H9 (cell line): ENCODE data around the gene PEMT. TPM values are rescaled to one million over a fixed set of nuclear protein-coding genes. Genes with fewer than 3 reads are reported as not detected.

Experiments used
- DNase-seq: peaks from one replicate; pipeline ENCODE4 v3.0.0-alpha.2; 2017
- H2AFZ ChIP-seq: one replicate; pipeline ENCODE4 v1.6.1; 2013; ENCODE audit warnings: mild to moderate bottlenecking, low read length, control low read depth, moderate library complexity
- H2AK5ac ChIP-seq: 2 replicates; pipeline ENCODE4 v1.6.1; 2013; ENCODE audit warnings: low read length, control low read depth, mixed read lengths; ENCODE audit not compliant: insufficient read length
- H2BK120ac ChIP-seq: one replicate; pipeline ENCODE4 v1.6.1; 2013; ENCODE audit warnings: low read depth, mild to moderate bottlenecking, low read length, control low read depth, inconsistent platforms; ENCODE audit not compliant: poor library complexity, severe bottlenecking
- H2BK12ac ChIP-seq: 2 replicates; pipeline ENCODE4 v1.6.1; 2013; ENCODE audit warnings: low read length, control low read depth, mixed read lengths, low read depth; ENCODE audit not compliant: insufficient read length
- H2BK15ac ChIP-seq: 2 replicates; pipeline ENCODE4 v1.6.1; 2013; ENCODE audit warnings: low read depth, low read length, control low read depth
- H2BK20ac ChIP-seq: one replicate; pipeline ENCODE4 v1.6.1; 2013; ENCODE audit warnings: low read depth, mild to moderate bottlenecking, low read length, control low read depth, inconsistent platforms; ENCODE audit not compliant: poor library complexity, severe bottlenecking
- H2BK5ac ChIP-seq: 2 replicates; pipeline ENCODE4 v1.6.1; 2013; ENCODE audit warnings: low read length, control low read depth, mixed read lengths; ENCODE audit not compliant: insufficient read length
- H3K14ac ChIP-seq: 2 replicates; pipeline ENCODE4 v1.6.1; 2013; ENCODE audit warnings: low read length, control low read depth; ENCODE audit not compliant: insufficient read depth
- H3K18ac ChIP-seq: 2 replicates; pipeline ENCODE4 v1.6.1; 2013; ENCODE audit warnings: low read depth, mild to moderate bottlenecking, mixed read lengths, low read length, control low read depth; ENCODE audit not compliant: insufficient read length
- H3K23ac ChIP-seq: 2 replicates; pipeline ENCODE4 v1.6.1; 2013; ENCODE audit warnings: low read length, control low read depth, mixed read lengths, low read depth; ENCODE audit not compliant: insufficient read length
- H3K23me2 ChIP-seq: 2 replicates; pipeline ENCODE4 v1.6.1; 2013; ENCODE audit warnings: low read depth, mild to moderate bottlenecking, mixed read lengths, low read length, control low read depth; ENCODE audit not compliant: insufficient read length, poor library complexity, severe bottlenecking
- H3K27ac ChIP-seq: 2 replicates; pipeline ENCODE4 v1.5.1; 2013; ENCODE audit warnings: low read length, control low read depth, mixed read lengths, low read depth; ENCODE audit not compliant: insufficient read length
- H3K27me3 ChIP-seq: 2 replicates; pipeline ENCODE4 v1.6.1; 2013; ENCODE audit warnings: low read length, control low read depth, inconsistent platforms; ENCODE audit not compliant: insufficient read depth
- H3K4ac ChIP-seq: 2 replicates; pipeline ENCODE4 v1.6.1; 2013; ENCODE audit warnings: low read depth, mild to moderate bottlenecking, control low read depth, inconsistent platforms, low read length, moderate library complexity
- H3K4me1 ChIP-seq: 2 replicates; pipeline ENCODE4 v1.6.1; 2013; ENCODE audit warnings: low read length, control low read depth, inconsistent platforms; ENCODE audit not compliant: insufficient read depth
- H3K4me2 ChIP-seq: 2 replicates; pipeline ENCODE4 v1.6.1; 2013; ENCODE audit warnings: low read length, control low read depth, mixed read lengths; ENCODE audit not compliant: insufficient read length, insufficient read depth
- H3K56ac ChIP-seq: 2 replicates; pipeline ENCODE4 v1.6.1; 2013; ENCODE audit warnings: low read depth, mild to moderate bottlenecking, mixed read lengths, low read length, control low read depth; ENCODE audit not compliant: insufficient read length
- H3K79me1 ChIP-seq: 2 replicates; pipeline ENCODE4 v1.6.1; 2013; ENCODE audit warnings: low read depth, mild to moderate bottlenecking, moderate library complexity, low read length, control low read depth, inconsistent platforms; ENCODE audit not compliant: insufficient read depth, poor library complexity, severe bottlenecking
- H3K79me2 ChIP-seq: 2 replicates; pipeline ENCODE4 v1.6.1; 2013; ENCODE audit warnings: low read length, control low read depth, inconsistent platforms; ENCODE audit not compliant: insufficient read depth
- H3K9ac ChIP-seq: 2 replicates; pipeline ENCODE4 v1.6.1; 2013; ENCODE audit warnings: low read length, control low read depth, mixed read lengths; ENCODE audit not compliant: insufficient read length; ENCODE audit errors: extremely low read depth
- H3K9me3 ChIP-seq: one replicate; pipeline ENCODE4 v1.6.1; 2013; ENCODE audit warnings: low read depth, low read length, inconsistent platforms; ENCODE audit not compliant: control insufficient read depth
- H3T11ph ChIP-seq: one replicate; pipeline ENCODE4 v1.6.1; 2013; ENCODE audit warnings: mild to moderate bottlenecking, low read length, control low read depth, inconsistent platforms
- H4K20me1 ChIP-seq: one replicate; pipeline ENCODE4 v1.6.1; 2013; ENCODE audit not compliant: control insufficient read depth, insufficient read length, insufficient read depth
- H4K5ac ChIP-seq: 2 replicates; pipeline ENCODE4 v1.6.1; 2013; ENCODE audit warnings: low read depth, mild to moderate bottlenecking, mixed read lengths, low read length, control low read depth; ENCODE audit not compliant: insufficient read length
- H4K8ac ChIP-seq: replicated peaks from 2 replicates; pipeline ENCODE4 v1.6.1; 2013; ENCODE audit warnings: low read length, control low read depth, mixed read lengths, low read depth; ENCODE audit not compliant: insufficient read length
- H4K91ac ChIP-seq: 2 replicates; pipeline ENCODE4 v1.6.1; 2013; ENCODE audit warnings: low read depth, mild to moderate bottlenecking, moderate library complexity, mixed read lengths, low read length, control low read depth; ENCODE audit not compliant: insufficient read length
- H3K27ac Mint-ChIP-seq, 3 experiments: 2 replicates in 2 of 3; 3 replicates in 1 of 3; pipeline ENCODE4 v1.8.0; 2020 to 2021; ENCODE audit warnings: mixed read lengths in 3 of 3, mild to moderate bottlenecking in 1 of 3, moderate library complexity in 1 of 3
- H3K27me3 Mint-ChIP-seq: 2 replicates; pipeline ENCODE4 v1.8.0; 2021; ENCODE audit warnings: low read depth, mild to moderate bottlenecking, moderate library complexity, mixed read lengths
- H3K36me3 Mint-ChIP-seq, 3 experiments: 2 replicates in 2 of 3; 3 replicates in 1 of 3; pipeline ENCODE4 v1.8.0; 2020 to 2021; ENCODE audit warnings: low read depth in 3 of 3, mixed read lengths in 3 of 3; ENCODE audit not compliant: insufficient read depth in 1 of 3
- H3K4me1 Mint-ChIP-seq, 2 experiments: 2 replicates each; pipeline ENCODE4 v1.8.0; 2020; ENCODE audit warnings: mixed read lengths in 2 of 2
- H3K4me3 Mint-ChIP-seq, 2 experiments: 2 replicates in 1 of 2; 3 replicates in 1 of 2; pipeline ENCODE4 v1.8.0; 2020 to 2021; ENCODE audit warnings: mild to moderate bottlenecking in 2 of 2, mixed read lengths in 2 of 2, moderate library complexity in 1 of 2
- H3K9me3 Mint-ChIP-seq, 2 experiments: 2 replicates in 1 of 2; 3 replicates in 1 of 2; pipeline ENCODE4 v1.8.0; 2020; ENCODE audit warnings: mild to moderate bottlenecking in 2 of 2, mixed read lengths in 2 of 2, moderate library complexity in 1 of 2
- CTCF ChIP-seq: fragments of 200-600 bp; sonication (generic); conservative IDR thresholded peaks from 3 replicates; pipeline ENCODE4 v1.8.0; 2021; ENCODE audit warnings: antibody characterized with exemption, mild to moderate bottlenecking
- WGBS: extraction: QIAGEN DNeasy Blood & Tissue Kit; methylation state at CpG from one replicate; pipeline ENCODE4 v1.1.7; 2013; ENCODE audit warnings: missing lambda C conversion rate, low lambda C conversion rate, mixed read lengths; ENCODE audit not compliant: insufficient read length; ENCODE audit errors: extremely low coverage; 5-methylcytosine and 5-hydroxymethylcytosine counted together
- total RNA-seq: library from RNA; stranded (reverse); gene quantifications from 2 replicates; pipeline ENCODE4 v1.2.1, GENCODE V29; 2021

Gene PEMT
- total RNA-seq, 1 experiment from 2014 or later: 63.2 TPM

GRCh38 chr17:17624741-17625140 is 33.2 kb upstream of the PEMT start:
- Histone ChIP-seq H3K23me2 (no peaks in the 10 kb centered on the region), H2BK15ac (no peak overlapping the region), H3K4me1 (no peaks in the 10 kb centered on the region), H2BK12ac (no peak overlapping the region), H3K9ac (no peak overlapping the region), H3K27ac (no peak overlapping the region), H3T11ph (no peak overlapping the region), H4K8ac (no peak overlapping the region), H3K14ac (no peak overlapping the region), H3K79me1 (no peaks in the 10 kb centered on the region), H2BK120ac (no peak overlapping the region), H2AK5ac (no peak overlapping the region), H3K4me2 (no peak overlapping the region), H3K23ac (no peak overlapping the region), H3K56ac (no peak overlapping the region), H4K20me1 (no peaks in the 10 kb centered on the region), H3K4ac (no peak overlapping the region), H2BK5ac (no peak overlapping the region), H3K18ac (no peak overlapping the region), H2BK20ac (no peak overlapping the region), H3K9me3 (no peaks in the 10 kb centered on the region), H3K27me3 (no peaks in the 10 kb centered on the region), H4K91ac (no peak overlapping the region), H2AFZ (no peak overlapping the region), H3K79me2 (no peaks in the 10 kb centered on the region), H4K5ac (no peak overlapping the region)
- WGBS: no CpG with 5 or more reads among the region's 9 CpGs
- Mint-ChIP-seq H3K27ac (no peak overlapping the region), H3K4me3 (no peak overlapping the region), H3K4me1 (peaks cover 40 to 49% of the 10 kb centered on the region in 2 experiments), H3K9me3 (no peaks in the 10 kb centered on the region; a peak in 2 of 5 replicates), H3K36me3 (no peaks in the 10 kb centered on the region), H3K27me3 (peaks cover 7% of the 10 kb centered on the region)
- no peak for TF ChIP-seq CTCF
- DNase-seq: no peak
